H1 (cell line): ENCODE data around the gene SF3B1. TPM values are rescaled to one million over a fixed set of nuclear protein-coding genes. Genes with fewer than 3 reads are reported as not detected.

Experiments used
- CTCF ChIA-PET: fragments of 300-600 bp; sonication (Branson Sonifier 250); formaldehyde crosslinking; loops from one replicate; lab custom pipeline; 2021; ENCODE audit not compliant: partially characterized antibody; lab: Charles Lee
- POLR2A ChIA-PET: fragments of 300-600 bp; sonication (Branson Sonifier 250); formaldehyde crosslinking; loops from one replicate; lab custom pipeline; 2021; ENCODE audit warnings: inconsistent platforms; ENCODE audit not compliant: partially characterized antibody; lab: Charles Lee
- DNase-seq, 2 experiments: peaks; one replicate each; pipeline versions ENCODE4 v3.0.0 to v3.0.0-alpha.2; 2010 to 2022; ENCODE audit warnings: low spot score in 2 of 2, low read depth in 1 of 2, mixed read lengths in 1 of 2
- FAIRE-seq: peaks from 2 replicates; lab custom pipeline; 2011; peaks lifted over from hg19 to GRCh38; lab: Jason Lieb, UNC
- H2AFZ ChIP-seq: 2 replicates; pipeline ENCODE4 v1.8.1; 2012; ENCODE audit warnings: low read length, inconsistent platforms
- H2AK5ac ChIP-seq: 2 replicates; pipeline ENCODE4 v1.6.1; 2013; ENCODE audit warnings: low read depth, low read length
- H2BK120ac ChIP-seq: replicated peaks from 2 replicates; pipeline ENCODE3; 2013; ENCODE audit warnings: low read depth, low read length, inconsistent platforms
- H2BK12ac ChIP-seq: 2 replicates; pipeline ENCODE4 v1.6.1; 2013; ENCODE audit warnings: low read depth, low read length
- H2BK15ac ChIP-seq: 2 replicates; pipeline ENCODE4 v1.6.1; 2013; ENCODE audit warnings: low read length
- H2BK20ac ChIP-seq: 2 replicates; pipeline ENCODE4 v1.6.1; 2013; ENCODE audit warnings: low read length
- H2BK5ac ChIP-seq: 2 replicates; pipeline ENCODE4 v1.6.1; 2013; ENCODE audit warnings: low read depth, low read length
- H3K14ac ChIP-seq: 2 replicates; pipeline ENCODE4 v1.6.1; 2013; ENCODE audit warnings: inconsistent platforms; ENCODE audit not compliant: insufficient read length
- H3K18ac ChIP-seq: 2 replicates; pipeline ENCODE4 v1.6.1; 2013; ENCODE audit warnings: low read length; ENCODE audit errors: extremely low read depth
- H3K23ac ChIP-seq: 2 replicates; pipeline ENCODE4 v1.6.1; 2013; ENCODE audit warnings: inconsistent platforms; ENCODE audit not compliant: insufficient read length
- H3K23me2 ChIP-seq: 2 replicates; pipeline ENCODE4 v1.6.1; 2013; ENCODE audit warnings: low read depth, low read length
- H3K27ac ChIP-seq: 2 replicates; pipeline ENCODE4 v1.6.1; 2011; ENCODE audit warnings: low read depth, low read length, inconsistent platforms
- H3K27me3 ChIP-seq, 4 experiments: replicated peaks in 1 of 4; 1 replicate in 1 of 4; 2 replicates in 3 of 4; pipeline versions ENCODE4 v1.6.1 to v1.8.1; 2011 to 2013; ENCODE audit warnings: low read length in 3 of 4, mild to moderate bottlenecking in 3 of 4, inconsistent platforms in 2 of 4, mixed read lengths in 2 of 4, moderate library complexity in 1 of 4; ENCODE audit not compliant: control insufficient read depth in 3 of 4, insufficient read depth in 3 of 4; ENCODE audit errors: extremely low read depth in 1 of 4
- H3K36me3 ChIP-seq, 4 experiments: 2 replicates each; pipeline versions ENCODE4 v1.6.1 to v1.8.1; 2011 to 2013; ENCODE audit warnings: mild to moderate bottlenecking in 4 of 4, low read length in 3 of 4, moderate library complexity in 2 of 4, control low read depth in 1 of 4, inconsistent platforms in 1 of 4; ENCODE audit not compliant: insufficient read depth in 4 of 4, control insufficient read depth in 2 of 4
- H3K4ac ChIP-seq: replicated peaks from 2 replicates; pipeline ENCODE3; 2013; ENCODE audit warnings: low read length, low read depth, mixed read lengths, inconsistent platforms; ENCODE audit not compliant: insufficient read length
- H3K4me1 ChIP-seq, 4 experiments: replicated peaks in 1 of 4; 1 replicate in 1 of 4; 2 replicates in 3 of 4; pipeline versions ENCODE4 v1.6.1 to v1.8.1; 2011 to 2013; ENCODE audit warnings: low read length in 3 of 4, inconsistent platforms in 2 of 4, mixed read lengths in 1 of 4; ENCODE audit not compliant: insufficient read depth in 4 of 4, control insufficient read depth in 3 of 4
- H3K4me2 ChIP-seq, 2 experiments: 2 replicates each; pipeline versions ENCODE4 v1.6.1 to v1.8.1; 2011 to 2013; ENCODE audit warnings: low read depth in 2 of 2, low read length in 2 of 2, control low read depth in 1 of 2, inconsistent platforms in 1 of 2, mild to moderate bottlenecking in 1 of 2; ENCODE audit not compliant: insufficient read depth in 1 of 2
- H3K4me3 ChIP-seq, 4 experiments: fragments of 200-600, 300-600 bp in 1 of 4; sonication (generic), shearing (Covaris generic), sonication (Bioruptor Twin) in 1 of 4; 2 replicates each; pipeline versions ENCODE4 v1.5.1 to v1.8.1; 2011 to 2016; ENCODE audit warnings: low read length in 4 of 4, low read depth in 3 of 4, control low read depth in 2 of 4, inconsistent platforms in 2 of 4, mild to moderate bottlenecking in 2 of 4, mixed read lengths in 1 of 4, moderate library complexity in 1 of 4; ENCODE audit not compliant: insufficient read depth in 2 of 4; ENCODE audit errors: extremely low read depth in 1 of 4
- H3K56ac ChIP-seq: replicated peaks from 2 replicates; pipeline ENCODE3; 2013; ENCODE audit warnings: low read depth, mild to moderate bottlenecking, mixed read lengths, low read length, inconsistent platforms; ENCODE audit not compliant: insufficient read length
- H3K79me1 ChIP-seq: 2 replicates; pipeline ENCODE4 v1.6.1; 2013; ENCODE audit warnings: low read depth, low read length, control low read depth
- H3K79me2 ChIP-seq, 2 experiments: 2 replicates each; pipeline versions ENCODE4 v1.6.1 to v1.8.1; 2012 to 2013; ENCODE audit warnings: low read length in 2 of 2, mild to moderate bottlenecking in 2 of 2, inconsistent platforms in 1 of 2; ENCODE audit not compliant: insufficient read depth in 2 of 2, control insufficient read depth in 1 of 2
- H3K9ac ChIP-seq, 4 experiments: replicated peaks in 1 of 4; 1 replicate in 1 of 4; 2 replicates in 3 of 4; pipeline versions ENCODE4 v1.6.1 to v1.8.1; 2011 to 2013; ENCODE audit warnings: low read depth in 3 of 4, low read length in 3 of 4, control low read depth in 2 of 4, mild to moderate bottlenecking in 2 of 4, moderate library complexity in 2 of 4, inconsistent platforms in 1 of 4; ENCODE audit errors: extremely low read depth in 1 of 4
- H3K9me3 ChIP-seq, 2 experiments: 2 replicates each; pipeline versions ENCODE4 v1.6.1 to v1.8.1; 2012 to 2013; ENCODE audit warnings: mild to moderate bottlenecking in 2 of 2, moderate library complexity in 2 of 2, control low read depth in 1 of 2, inconsistent platforms in 1 of 2, low read depth in 1 of 2, low read length in 1 of 2, mixed read lengths in 1 of 2; ENCODE audit not compliant: insufficient read depth in 2 of 2
- H4K20me1 ChIP-seq, 2 experiments: replicated peaks in 1 of 2; 2 replicates each; pipeline versions ENCODE3 to v1.8.1; 2011 to 2013; ENCODE audit warnings: inconsistent platforms in 2 of 2, low read length in 2 of 2, mild to moderate bottlenecking in 1 of 2; ENCODE audit not compliant: insufficient read depth in 2 of 2, control insufficient read depth in 1 of 2
- H4K5ac ChIP-seq: 2 replicates; pipeline ENCODE4 v1.6.1; 2013; ENCODE audit warnings: low read length, low read depth, mixed read lengths, inconsistent platforms; ENCODE audit not compliant: insufficient read length
- H4K8ac ChIP-seq: 2 replicates; pipeline ENCODE4 v1.8.0; 2013; ENCODE audit warnings: mild to moderate bottlenecking, moderate library complexity, low read length, inconsistent platforms; ENCODE audit not compliant: insufficient read depth; ENCODE audit errors: extremely low read depth
- H4K91ac ChIP-seq: replicated peaks from 2 replicates; pipeline ENCODE3; 2013; ENCODE audit warnings: low read length, mixed read lengths, inconsistent platforms; ENCODE audit not compliant: insufficient read length
- ATF3 ChIP-seq: IDR thresholded peaks from 2 replicates; pipeline ENCODE4 v1.6.1; 2011; ENCODE audit warnings: low read depth, mild to moderate bottlenecking, low read length; ENCODE audit not compliant: insufficient read depth
- BRCA1 ChIP-seq: IDR thresholded peaks from 2 replicates; pipeline ENCODE4 v1.6.1; 2012; ENCODE audit warnings: low read depth, low read length, improper control_type of control experiment
- FOSL1 ChIP-seq: IDR thresholded peaks from 2 replicates; pipeline ENCODE4 v1.6.1; 2011; ENCODE audit warnings: mild to moderate bottlenecking, low read depth, low read length, moderate library complexity; ENCODE audit not compliant: insufficient read depth
- HDAC6 ChIP-seq: IDR thresholded peaks from one replicate; pipeline ENCODE4 v1.7.1; 2012; ENCODE audit warnings: low read depth, mild to moderate bottlenecking, inconsistent platforms, low read length, moderate library complexity
- POLR2AphosphoS5 ChIP-seq: IDR thresholded peaks from 2 replicates; pipeline ENCODE4 v1.6.1; 2011; ENCODE audit warnings: low read depth, low read length
- TEAD4 ChIP-seq: IDR thresholded peaks from 2 replicates; pipeline ENCODE4 v1.6.1; 2012; ENCODE audit warnings: low read depth, low read length, inconsistent platforms, mixed read lengths
- WGBS, 2 experiments: shearing (Covaris generic) in 1 of 2; methylation state at CpG; one replicate each; pipeline versions ENCODE4 v1.1.6 to v1.1.7; 2013 to 2015; ENCODE audit warnings: low lambda C conversion rate in 2 of 2, mixed read lengths in 2 of 2, inconsistent platforms in 1 of 2, low coverage in 1 of 2, missing lambda C conversion rate in 1 of 2; ENCODE audit not compliant: insufficient replicate concordance in 2 of 2, insufficient coverage in 1 of 2, insufficient read length in 1 of 2; ENCODE audit errors: extremely low coverage in 1 of 2, missing lambda C conversion rate in 1 of 2; 5-methylcytosine and 5-hydroxymethylcytosine counted together
- polyA plus RNA-seq, 7 experiments: library from polyadenylated mRNA; depleted of rRNA in 3 of 7; stranded (reverse) in 5 of 7; unstranded in 2 of 7; fragments of >200 nt in 5 of 7; fragments of 200-250 nt in 2 of 7; gene quantifications; 1 replicate in 5 of 7; 2 replicates in 1 of 7; 4 replicates in 1 of 7; pipeline versions ENCODE4 v1.2.1 to v1.2.3, GENCODE V29; 2011 to 2013; ENCODE audit warnings: missing spikeins in 2 of 7, mixed read lengths in 2 of 7
- total RNA-seq: library from RNA; stranded (reverse); fragmentation: NEBNext Ultra II Directional; extraction: Animal tissue kit (Norgen Biotek cat#: 25700); gene quantifications from 2 replicates; pipeline ENCODE4 v1.2.1, GENCODE V29; 2021

SF3B1 gene
- total and polyA plus RNA-seq, 2 of the 8 experiments (the other 6 are each of a cell fraction or from before 2014, with no cell fraction given), result 320 to 403 TPM

- Histone ChIP-seq H3K9me3 (no peaks in the 10 kb centered on the region), H3K56ac (no peak overlapping the region), H2BK20ac (no peak overlapping the region)
- TF ChIP-seq FOSL1 (no peak), ATF3 (no peak), POLR2AphosphoS5 (no peak), TEAD4 (no peak), BRCA1 (no peak), HDAC6 (no peak)
- TF ChIP-seq, all 59 proteins: peak for 0
- H3K79me2 ChIP-seq, result 0 out of 4 replicates have a peak, but pooled peaks cover 0 to 4% of the 10 kb centered on the region in 2 experiments
- H2BK15ac ChIP-seq, result no peak overlapping the region
- peaks cover 0 to 2% of the 10 kb centered on the region in 2 experiments for H4K20me1 ChIP-seq
- H3K23me2 ChIP-seq, result no peaks in the 10 kb centered on the region
- H3K4me1 ChIP-seq, result no peaks in the 10 kb centered on the region
- no peak overlapping the region for H4K8ac ChIP-seq
- no peak overlapping the region for H3K23ac ChIP-seq
- no peak for FAIRE-seq
- DNase-seq, result no peak
- no peaks in the 10 kb centered on the region for H3K27me3 ChIP-seq
- CTCF ChIA-PET, result interaction anchor here (0.6 to 1.6 kb wide), 3 partner anchors 24 to 89 kb away, joined by 3 read pairs; no protein-coding TSS in a partner anchor
- H3K18ac ChIP-seq, result no peak overlapping the region
- no peak overlapping the region for H2AFZ ChIP-seq
- H3K9ac ChIP-seq, result no peak overlapping the region
- H2AK5ac ChIP-seq, result no peak overlapping the region
- H2BK12ac ChIP-seq, result no peak overlapping the region
- no peak overlapping the region for H3K4me3 ChIP-seq
- POLR2A ChIA-PET, result interaction anchor here (0.6 to 4.0 kb wide), 5 partner anchors 9 to 35 kb away, joined by 3 to 14 read pairs (median 4); partner anchors contain the start of genes HSPD1 and HSPE1
- H2BK120ac ChIP-seq, result no peak overlapping the region
- H3K4ac ChIP-seq, result no peak overlapping the region
- no peak overlapping the region for H4K91ac ChIP-seq
- H3K14ac ChIP-seq, result no peak overlapping the region
- H4K5ac ChIP-seq, result no peak overlapping the region
- no peaks in the 10 kb centered on the region for H3K79me1 ChIP-seq
- peaks cover 0 to 35% (median 8%) of the 10 kb centered on the region in 4 experiments; a peak in 4 of 8 replicates for H3K36me3 ChIP-seq
- H3K27ac ChIP-seq, result no peak overlapping the region
- WGBS, 2 experiments, result 92% methylated on average over 1 of the region's 1 CpG; no CpG with 5 or more reads in 1 of the 2 experiments
- no peak overlapping the region for H2BK5ac ChIP-seq
- H3K4me2 ChIP-seq, result no peak overlapping the region
Measured at GRCh38 chr2:197464175-197464574, 29.3 kb upstream of the SF3B1 start.
